CD4-positive, alpha-beta T cell treated with Interleukin-2 at 100 ng/mL for 4 hours (primary cell): ENCODE measurements around the gene RBM47.
"Not testable (repeated sequence)": the region's sequence is repeated elsewhere in the genome, so short reads cannot be mapped to it uniquely, and the experiment has no call there.

Experiments
- DNase-seq: peaks from one replicate; pipeline ENCODE4 v3.0.0-alpha.2; 2020; ENCODE audit warnings: low spot score

Gene RBM47

DNA sequence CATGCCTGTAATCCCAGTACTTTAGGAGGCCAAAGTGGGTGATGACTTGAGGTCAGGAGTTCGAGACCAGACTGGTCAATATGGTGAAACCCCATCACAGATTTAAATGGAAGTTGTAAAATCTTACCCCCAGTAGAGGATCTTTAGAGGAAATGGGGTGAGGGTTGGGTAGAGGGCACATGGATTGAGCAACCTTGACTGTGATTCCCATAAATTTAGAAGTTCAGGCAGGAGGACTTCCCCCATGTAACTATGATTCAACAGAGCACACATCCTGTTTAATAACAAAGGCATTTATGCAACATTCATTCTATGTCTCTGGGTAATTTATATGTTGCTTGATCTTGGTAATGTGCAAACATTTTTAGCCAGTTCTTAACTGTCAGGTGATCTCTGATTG, 143.1 kb downstream of the RBM47 start:
- no peak for DNase-seq

DNA sequence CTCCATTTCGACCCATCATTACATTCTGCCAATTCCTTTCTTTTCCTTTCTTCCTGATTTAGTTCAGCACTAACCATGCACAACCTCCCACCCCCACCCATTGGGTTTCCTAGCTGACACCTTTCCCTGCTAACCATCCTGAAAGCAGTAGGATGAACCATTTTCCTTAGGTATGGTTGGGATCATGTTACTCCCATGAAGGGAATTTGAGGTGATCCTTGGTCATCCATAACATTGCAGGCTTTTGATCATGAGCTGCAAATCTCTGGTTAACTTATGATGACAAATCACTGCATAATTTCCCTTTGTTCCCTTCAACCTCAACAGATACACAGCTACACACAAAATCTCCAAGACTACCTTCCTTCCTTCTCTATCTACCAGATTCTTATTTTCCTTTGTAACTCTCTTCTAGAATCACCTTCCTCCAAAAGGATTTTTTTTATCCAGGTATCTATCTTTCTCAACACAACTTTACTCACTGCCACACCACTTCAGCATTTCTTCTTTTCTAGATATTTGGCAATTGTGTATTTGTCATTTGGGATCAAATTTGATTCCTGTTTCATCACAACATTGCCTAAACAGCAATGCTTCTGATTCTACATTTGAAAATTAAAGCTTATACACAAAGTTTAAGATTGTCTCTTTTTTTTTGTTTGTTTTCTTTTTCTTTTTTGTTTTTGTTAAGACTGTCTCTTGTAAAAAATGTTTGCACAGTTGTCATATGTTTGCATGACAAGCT, 145.1 kb downstream of the RBM47 start:
- DNase-seq, result no peak

DNA sequence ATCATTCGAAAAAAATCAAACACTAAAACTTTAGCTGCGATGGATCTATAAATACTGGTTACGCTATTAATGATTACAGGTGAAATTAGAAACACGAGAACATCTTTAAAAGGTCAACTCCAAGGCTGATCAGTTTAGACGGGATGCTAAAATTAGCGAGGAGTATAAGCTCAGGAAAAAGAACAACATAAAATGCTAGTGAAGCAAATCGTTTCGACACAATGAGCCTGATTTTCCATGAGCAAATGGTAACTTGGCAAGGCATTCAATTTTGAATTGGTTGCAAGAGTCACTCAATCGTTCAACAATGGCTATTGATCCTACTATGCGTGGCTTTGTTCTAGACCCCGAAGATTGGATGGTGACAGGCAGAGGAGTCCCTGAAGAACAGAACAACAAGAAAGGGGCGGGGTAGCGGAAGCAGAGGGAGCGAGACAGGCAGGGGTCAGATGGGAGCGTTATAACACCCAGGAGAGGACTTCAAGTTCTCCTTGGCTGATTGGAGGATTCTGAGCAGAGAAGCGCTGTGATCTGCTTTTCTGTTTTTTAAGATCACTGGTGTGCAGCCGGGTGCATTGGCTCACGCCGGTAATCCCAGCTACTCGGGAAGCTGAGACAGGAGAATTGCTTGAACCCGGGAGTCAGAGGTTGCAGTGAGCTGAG, 146.5 kb downstream of the RBM47 start:
- no peak for DNase-seq

DNA sequence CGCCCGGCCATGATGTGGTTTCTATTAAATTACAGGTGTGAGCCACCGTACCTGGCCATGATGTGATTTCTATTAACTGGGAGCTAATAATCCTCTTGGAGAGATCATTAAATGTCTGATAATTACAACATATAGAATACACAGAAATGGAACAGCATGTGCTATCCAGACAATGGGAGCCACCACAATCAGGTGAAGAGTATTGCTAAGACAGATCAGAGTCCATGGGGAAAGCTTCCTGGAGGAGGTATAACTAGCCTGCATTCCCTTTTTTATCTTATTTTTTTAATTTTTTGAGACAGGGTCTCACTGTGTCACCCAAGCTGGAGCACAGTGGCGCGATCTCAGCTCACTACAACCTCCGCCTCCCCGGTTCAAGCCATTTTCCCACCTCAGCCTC, 147.7 kb downstream of the RBM47 start:
- no peak for DNase-seq

DNA sequence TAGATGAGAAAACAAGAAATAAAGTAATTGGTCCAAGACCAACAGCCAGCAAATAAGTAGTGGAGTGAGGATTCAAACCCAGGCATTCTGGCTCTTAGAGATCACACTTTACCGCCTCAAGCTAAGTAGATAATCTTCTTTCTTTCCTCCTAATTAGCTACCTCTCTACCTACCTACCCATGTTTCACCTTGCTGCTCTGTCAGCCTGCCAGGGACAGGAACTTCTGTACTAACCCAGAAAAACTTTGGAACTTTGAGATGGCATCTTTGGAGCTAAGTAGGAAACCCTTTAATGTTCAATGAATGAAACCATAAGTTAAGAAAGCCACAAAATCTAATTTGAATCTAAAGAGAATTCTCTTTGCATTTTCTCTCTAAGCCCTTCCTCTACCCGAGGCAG, 149.4 kb downstream of the RBM47 start:
- DNase-seq, result no peak

DNA sequence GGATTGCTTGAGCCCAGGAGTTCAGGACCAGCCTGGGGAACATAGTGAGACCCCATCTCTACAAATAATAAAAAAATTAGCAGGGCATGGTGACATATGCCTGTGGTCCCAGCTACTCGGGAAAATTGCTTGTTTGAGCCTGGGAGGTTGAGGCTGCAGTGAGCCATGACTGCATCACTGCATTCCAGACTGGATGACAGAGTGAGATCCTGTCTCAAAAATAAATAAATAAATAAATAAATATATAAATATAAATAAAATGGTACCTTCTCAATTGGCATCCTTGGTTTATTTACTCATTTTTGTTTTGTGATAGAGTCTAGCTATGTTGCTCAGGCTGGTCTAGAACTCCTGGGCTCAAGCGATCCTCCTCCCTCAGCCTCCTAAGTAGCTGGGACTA, 150.3 kb downstream of the RBM47 start:
- DNase-seq, result no peak

DNA sequence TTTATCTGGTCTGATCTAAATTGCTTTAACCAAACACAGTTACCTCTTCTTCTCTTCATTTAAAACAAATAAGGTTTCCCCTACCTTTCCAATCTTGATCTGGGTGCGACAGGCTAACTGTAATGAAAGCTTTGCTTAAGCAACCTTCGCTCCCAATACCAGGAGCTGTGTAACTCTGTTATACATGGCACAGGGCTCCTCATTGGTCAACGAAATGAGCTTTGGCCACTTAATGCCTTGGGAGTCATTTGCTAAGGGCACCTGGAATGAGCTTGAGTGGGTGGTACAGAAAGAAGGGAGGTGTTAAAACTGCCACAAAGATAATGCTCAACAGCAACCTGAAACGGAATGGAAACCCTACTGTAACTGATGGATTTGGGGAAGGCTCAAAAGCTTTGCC, 154.1 kb downstream of the RBM47 start:
- DNase-seq, result no peak

DNA sequence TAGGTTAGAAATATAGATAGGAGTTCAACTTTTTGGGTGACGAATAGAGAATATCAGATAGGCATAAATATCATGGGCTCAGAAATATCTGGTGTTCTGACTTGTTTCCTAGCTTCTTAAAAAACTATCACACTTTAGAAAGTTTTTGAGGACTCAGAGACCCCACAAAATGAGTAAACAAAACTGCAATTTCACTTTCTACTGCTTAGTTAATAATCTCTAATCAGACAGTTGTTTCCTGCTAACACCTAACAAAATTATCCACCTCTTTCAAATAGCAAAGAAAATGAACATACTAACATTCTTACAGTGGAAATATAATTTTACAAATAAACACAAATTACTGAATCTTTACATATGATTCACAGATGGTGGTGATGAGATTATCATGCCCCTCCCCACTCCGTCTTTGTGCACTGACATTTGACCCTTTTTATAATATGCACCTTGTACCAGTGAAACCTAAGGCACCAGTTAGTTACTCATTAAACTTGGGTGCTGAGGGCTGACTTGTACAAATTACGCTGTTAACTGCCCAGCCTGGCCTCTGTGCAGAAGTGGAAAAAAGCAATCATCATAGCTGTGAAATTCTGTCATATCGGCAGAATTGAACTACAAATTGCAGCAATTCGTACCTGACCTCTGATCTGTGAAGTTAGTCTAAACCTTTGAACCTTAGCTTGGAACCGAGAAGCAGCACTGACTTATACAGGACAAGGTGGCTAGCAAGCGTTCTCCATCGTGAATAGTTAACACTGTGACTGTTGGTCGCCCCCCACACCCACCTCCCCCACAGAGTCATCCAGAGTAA, 155.9 kb downstream of the RBM47 start:
- no peak for DNase-seq

DNA sequence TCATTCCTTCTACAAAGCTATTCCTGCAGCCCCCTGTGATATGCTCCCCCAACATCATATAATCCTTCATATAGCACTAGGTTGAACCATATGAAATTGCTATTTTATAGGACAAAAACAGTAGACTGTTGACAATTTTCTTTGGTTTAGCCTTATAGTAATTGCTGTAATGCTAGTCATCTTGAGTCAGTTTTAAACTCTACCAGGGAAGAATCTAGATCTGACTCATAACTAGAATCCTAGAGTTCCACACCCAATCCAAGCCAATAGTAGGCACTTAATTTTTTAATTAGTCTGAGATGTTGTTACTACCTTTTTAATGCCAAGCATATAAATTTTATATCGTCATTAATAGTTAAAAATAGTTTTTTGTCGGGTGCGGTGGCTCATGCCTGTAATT, 157.7 kb downstream of the RBM47 start:
- no peak for DNase-seq

DNA sequence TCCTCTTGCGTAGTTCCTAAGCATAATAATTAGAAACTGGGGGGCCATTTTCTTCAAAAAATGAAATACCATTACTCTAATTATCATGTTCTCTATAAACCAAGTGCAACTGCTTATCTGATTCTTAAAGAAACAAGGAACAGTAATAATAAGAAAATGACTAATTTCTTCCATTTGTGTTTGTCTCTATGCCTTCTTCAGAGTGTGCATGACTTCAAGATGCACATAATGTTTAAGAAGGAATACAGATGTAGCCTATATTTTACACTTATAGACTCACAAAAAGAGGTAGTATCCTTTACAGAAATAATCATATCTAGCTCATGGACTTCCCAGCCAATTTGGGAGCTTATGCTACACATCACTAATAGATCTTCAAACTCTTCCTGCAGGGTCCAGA, 162.9 kb downstream of the RBM47 start:
- no peak for DNase-seq

DNA sequence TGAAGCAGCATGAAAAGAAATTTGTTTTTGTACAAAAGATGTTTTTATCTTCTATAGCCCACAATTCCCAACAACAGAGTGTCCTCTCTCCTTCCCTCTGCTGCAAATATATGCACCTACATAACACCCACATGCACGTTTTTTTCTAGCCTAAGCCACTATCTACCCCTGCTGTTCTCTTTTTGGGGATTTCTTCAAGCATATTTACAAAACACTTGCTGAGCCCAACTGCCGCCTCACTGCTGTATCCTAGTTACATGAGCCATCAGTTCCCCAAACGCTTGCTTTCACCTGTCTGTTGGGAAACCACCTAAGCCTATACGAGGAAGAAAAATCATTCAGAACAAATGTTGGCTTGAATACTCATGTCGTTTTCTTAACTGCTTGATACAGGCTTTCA, 167.3 kb downstream of the RBM47 start:
- no peak for DNase-seq

DNA sequence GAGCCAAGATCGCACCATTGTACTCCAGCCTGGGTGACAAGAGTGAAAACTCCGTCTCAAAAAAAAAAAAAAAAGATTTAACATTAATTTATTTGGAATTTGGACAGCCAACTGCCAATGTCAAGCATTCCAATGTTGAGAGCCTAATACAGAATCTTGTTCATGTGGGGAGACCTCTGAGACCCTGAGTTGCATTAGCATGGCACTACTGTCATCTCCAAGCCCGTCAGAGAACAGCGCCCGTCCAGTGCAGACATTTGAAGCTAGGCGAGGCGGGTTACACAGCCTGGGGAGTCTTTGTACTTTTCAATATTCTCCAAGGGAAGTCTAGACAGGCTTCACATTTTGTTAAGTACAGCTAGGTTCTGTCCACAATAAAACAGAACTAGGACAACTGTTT, 167.8 kb downstream of the RBM47 start:
- no peak for DNase-seq

DNA sequence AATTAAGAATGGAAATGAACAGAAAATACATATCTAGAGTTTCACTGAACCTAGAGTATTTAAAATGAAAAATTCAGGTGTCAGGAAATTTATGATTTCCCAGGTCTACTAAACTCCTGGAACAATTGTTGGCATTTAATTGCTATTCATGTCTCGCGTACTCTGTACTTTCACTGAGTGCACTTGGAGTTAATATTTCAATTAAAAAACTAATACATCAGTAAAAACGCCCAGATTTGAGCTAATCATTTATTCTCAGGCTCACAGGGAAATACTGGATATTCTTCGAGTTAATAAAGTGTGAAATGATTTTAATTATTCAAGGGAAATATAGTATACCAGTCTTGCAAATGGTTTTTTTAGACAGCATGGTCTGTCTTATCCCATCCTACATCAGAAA, 168.6 kb downstream of the RBM47 start:
- DNase-seq, result no peak

DNA sequence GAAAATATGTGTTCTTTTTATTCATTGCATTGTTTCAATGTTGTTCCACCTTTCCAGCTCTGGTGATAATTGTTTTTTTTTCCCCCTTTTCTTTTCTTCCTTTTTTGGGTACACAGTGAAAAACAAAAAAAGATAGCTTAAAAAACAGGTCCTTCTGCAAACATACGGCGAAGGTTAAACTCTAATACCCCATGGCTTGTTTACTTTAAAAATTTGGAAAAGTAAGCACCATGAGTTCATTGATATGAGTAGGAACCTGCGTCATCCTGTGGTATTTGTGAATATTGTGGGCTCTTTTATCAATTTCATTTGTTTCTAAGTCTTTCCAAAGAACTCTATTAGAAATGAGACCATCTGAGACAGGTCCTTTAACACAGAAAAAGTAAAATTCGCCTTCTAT, 171.0 kb downstream of the RBM47 start:
- DNase-seq, result no peak

DNA sequence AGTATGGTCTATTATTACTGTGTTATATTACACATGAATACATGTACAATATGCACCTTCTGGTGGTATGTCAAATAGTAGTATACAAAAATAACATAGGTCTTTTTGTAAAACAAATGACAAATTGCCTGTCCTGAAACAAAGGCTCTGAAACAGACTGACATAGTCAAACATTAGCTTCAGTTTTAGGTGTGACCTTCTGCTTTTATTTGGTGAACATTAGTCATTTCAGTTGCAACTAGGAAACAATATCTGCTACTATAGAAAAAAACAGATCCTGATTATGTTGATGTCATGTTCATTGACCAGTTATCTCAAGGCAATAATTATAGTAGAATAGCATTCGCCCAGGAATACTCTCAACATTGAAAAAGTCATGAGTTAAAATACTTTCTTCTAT, 171.6 kb downstream of the RBM47 start:
- no peak for DNase-seq

DNA sequence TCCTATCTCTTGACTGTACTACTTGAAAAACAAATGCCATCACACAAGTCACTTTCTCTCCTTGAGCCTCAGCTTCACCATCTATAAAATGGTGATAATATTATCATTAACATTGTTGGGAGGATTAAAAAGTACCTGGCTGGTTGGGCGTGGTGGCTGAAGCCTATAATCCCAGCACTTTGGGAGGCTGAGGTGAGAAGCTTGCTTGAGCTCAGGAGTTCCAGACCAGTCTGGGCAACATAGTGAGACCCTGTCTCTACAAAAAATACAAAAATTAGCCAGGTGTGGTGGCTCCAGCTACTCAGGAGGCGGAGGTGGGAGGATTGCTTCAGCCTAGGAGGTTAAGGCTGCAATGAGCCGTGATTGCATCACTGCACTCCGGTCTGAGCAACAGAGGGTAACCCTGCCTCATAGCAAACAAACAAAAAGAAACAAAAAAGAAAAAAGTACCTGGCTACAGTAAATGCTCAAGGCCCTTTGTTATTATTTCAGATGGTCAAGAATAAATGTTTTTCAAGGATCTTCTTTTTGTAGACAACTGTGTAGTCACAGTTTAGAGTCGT, 174.2 kb downstream of the RBM47 start:
- no peak for DNase-seq

DNA sequence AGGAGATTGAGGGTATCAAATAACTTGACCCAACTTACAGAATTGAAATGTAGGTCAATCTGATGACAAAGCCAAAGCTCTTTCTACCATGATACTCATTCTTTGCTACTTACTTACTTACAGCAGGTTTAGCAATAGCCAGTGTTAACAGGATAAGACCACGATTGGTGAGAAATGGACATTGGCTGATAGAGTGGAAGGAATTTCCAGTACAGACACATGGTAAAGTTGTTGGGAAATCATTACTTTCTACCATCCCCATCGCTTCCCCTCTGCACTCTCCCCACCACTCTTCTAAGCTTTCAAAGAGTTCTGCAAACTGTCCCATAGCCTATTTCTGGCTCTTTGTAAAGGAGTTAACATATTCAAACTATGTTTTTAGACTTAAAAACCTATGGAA, 174.8 kb downstream of the RBM47 start:
- no peak for DNase-seq

DNA sequence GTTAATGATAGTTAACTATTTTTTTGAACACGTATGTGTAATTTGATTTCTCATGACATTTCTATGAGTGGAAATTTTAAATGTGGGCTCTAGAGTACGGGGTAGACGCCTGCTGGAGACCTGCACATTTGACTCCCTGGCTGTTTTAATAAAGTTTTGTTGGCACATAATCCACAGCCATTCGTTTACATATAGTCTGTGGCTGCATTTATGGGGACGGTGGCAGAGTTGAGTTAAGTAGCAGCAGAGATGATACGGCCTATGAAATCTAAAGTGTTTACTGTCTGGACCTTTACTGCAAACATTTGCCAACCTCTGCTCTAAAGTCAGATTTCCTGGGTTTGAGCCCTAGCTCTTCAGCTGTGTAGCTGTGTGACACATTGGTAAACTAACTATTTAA, 175.8 kb downstream of the RBM47 start:
- no peak for DNase-seq

DNA sequence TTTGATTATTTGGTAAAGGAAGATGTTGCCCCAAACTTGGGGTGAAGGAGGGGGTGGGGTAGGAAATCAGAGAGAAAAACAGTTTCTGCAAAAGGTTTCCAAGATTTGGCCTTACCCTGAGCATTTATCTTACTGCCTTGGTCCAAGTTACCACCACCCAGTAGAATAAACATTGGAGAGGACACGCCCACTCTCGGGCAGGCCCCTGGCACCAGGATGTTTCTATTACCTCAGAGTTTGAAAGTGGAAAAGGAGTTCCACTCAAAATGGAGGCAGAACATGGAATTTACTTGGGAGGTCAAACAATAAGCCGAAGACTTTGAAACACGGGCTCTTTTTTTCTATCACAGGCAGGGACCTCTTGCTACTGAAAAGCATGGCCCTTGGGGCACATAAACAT, 180.8 kb downstream of the RBM47 start:
- no peak for DNase-seq

DNA sequence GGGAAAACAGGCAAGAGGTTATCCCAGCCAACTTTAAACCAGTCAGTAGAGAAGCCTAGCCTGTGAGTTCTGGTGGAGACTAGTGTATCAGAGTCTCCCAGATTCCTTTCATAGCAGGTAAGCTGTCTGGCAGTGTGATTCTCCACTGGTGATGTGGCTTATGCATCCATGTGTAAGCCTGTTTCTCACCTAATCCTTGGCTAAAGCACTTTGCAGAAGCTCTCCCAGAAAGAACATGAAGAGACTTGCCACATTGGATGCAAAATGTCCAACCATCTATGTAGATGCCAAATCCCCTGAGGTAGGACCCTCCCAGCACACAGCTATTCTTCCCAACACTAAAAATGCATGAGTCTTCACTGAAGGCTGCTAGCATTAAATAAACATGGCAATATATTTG, 182.8 kb downstream of the RBM47 start:
- DNase-seq, result no peak

DNA sequence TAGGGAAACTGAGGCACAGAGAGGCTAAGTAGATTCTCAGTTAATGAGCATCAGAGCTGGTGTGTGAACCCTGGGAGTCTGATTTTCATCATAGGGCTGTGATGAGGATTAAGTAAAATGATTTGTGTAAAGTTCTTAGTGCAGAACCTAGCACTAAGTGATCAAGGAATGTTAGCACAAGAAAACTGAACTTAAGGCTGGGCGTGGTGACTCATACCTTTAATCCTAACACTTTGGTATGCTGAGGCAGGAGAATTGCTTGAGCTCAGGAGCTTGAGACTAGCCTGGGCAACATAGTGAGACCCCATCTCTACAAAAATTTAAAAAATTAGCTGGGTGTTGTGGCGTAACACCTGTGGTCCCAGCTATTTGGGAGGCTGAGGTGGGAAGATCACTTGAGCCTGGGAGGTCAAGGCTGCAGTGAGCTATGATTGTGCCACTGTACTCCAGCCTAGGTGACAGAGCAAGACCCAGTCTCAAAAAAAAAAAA, 183.4 kb downstream of the RBM47 start:
- DNase-seq, result not testable (repeated sequence)

DNA sequence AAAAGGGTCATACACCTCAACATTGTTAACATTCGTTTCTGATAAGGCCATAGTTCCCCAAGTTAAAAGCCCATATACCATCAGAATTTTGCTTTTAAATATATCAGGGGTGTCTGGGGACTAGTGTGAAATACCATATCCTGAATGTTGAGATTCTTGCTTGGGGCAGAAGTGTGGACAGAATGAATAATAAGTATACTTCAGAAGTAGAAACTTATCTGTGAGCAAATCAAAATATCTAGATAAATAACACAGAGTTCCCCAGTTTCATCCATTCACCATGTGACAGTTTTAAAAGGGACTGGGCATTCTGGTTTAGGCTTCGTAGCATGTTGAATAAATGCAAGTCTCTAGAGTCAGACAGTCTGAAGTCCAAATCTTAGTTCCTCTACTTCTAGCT, 184.0 kb downstream of the RBM47 start:
- DNase-seq, result no peak

DNA sequence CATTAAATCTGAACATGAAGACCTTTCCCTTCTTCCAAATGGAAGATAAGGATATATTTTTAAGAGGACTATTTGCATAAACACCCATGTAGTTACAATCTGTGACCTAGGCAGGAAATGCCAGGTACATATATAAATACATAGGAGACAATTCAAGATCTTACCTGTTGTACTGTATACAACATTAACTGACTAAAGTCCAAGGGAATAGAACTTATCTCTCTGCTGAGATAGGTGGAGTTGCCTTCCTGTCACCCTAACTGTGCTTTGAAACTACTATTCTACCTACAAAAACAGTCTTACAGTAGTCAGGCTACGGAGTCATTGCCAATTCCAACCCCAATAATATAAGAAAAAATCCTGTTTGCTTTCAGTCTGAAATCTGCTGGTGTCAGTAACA, 188.2 kb downstream of the RBM47 start:
- no peak for DNase-seq
